HG02623 (cell line): ENCODE data around the gene MAP6D1.

Source experiments
- ATAC-seq: cut with Tn5 transposase; IDR thresholded peaks from one replicate; pipeline ENCODE4 v1.9.1; 2021; ENCODE audit warnings: moderate library complexity; ENCODE audit not compliant: unreplicated experiment

Gene MAP6D1

GRCh38 chr3:183825456-183826161 is at the start of gene MAP6D1:
Gene MAP6D1 (minus strand): TSS chr3:183825577. CDS start chr3:183825547, 30 bp downstream.
- peak; percentile 43 for ATAC-seq

DNA sequence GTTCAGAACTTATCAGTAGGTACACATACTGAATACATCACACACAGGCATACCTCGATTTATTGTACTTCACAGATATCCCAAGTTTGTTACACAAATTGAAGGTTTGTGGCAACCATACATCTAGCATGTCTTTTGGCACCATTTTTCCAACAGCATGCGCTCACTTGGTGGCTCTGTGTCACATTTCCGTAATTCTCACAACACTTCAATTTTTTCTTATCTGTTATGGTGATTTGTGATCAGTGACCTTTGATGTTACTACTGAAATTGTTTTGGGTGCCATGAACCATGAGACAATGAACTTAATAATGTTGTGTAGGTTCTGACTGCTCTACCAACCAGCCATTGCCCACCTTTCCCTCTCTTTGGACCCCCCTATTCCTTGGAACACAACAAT is 48.5 kb upstream of the MAP6D1 start:
- ATAC-seq: no peak

DNA sequence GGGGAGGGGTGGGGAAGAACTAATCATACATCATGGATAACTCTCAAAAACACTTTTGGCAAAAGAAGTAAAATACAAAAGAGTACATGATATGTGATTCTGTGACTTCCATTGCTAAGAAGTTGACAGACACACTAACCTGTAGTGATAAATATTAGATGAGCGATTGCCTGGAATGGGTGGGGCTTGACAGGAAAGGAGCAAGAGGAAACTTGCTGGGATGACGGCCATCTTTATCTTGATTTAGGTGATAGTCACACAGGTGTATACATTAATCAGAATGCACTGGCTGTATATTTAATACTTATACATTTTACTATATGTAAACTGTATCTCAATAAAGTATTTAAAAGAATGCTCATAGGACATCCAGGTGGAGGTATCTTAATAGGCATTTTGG is 46.2 kb upstream of the MAP6D1 start:
- no peak for ATAC-seq

- ATAC-seq: no peak
Observed at GRCh38 chr3:183870563-183870962, 45.2 kb upstream of the MAP6D1 start.

DNA sequence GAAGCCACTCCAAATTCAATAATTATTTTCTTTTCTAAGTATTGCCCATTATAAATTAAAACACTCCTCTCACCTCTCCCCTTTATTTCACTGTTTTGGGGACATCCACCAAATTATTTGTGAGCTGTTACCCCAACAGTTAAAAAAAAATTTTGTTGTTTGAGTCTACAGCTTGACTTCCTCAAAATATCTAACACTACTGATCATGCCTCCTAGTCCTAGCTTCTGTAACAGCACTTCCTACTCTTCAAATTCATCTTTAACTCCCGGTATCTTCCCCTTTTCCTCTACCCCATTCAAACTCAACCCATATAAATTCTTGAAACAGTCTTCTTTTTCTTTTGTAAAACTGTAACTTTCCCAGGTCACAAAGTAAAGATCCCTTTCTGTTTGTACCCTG is 43.4 kb upstream of the MAP6D1 start:
- no peak for ATAC-seq

GRCh38 chr3:183862610-183863009 is 37.2 kb upstream of the MAP6D1 start:
- ATAC-seq: no peak

DNA sequence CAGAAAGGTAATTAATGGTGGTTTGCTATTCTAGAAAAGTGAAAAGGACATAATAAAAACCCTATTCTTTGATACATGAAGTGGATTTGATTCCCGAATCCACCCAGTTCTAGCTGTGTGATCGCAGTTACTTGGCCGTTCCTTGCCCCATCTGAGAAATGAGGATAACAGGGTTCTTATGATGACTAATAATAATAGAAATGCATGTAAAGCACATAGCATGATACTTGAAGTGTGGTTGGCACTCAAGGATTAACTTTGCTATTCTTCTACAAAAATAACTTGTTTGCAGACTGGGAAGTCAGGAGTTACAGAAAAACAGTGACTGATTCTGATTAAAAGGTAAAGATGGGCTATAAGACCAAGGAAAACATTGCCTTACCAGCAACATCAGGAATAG is 32.5 kb upstream of the MAP6D1 start:
- ATAC-seq: no peak

DNA sequence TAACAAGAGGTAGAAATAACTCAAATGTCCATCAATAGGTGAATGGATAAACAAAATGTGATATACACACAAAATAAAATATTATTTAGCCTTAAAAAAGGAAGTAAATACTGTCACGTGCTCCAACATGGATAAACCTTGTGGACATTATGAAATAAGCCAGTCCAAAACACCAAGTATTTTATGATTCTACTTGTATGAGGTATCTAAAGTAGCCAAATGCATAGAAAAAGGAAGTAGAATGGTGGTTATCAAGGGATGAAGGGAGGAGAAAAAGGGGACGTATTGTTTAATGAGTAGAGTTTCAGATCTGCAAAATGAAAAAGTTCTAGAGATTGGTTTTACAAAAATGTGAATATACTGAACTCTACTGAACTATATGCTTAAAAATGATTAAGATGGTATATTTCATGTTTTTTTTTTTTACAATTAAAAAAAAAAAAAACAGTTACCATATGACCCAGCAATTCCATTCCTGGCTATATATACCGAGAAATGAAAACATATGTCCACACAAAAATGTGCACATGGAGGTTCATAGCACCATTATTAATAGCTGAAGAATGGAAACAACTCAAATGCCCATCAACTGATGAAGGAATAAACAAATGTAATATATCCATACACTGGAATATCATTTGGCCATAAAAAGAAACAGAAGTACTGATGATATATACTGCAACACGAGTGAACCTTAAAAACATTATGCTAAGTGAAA is 29.1 kb upstream of the MAP6D1 start:
- ATAC-seq: no peak

- no peak for ATAC-seq
Observed at GRCh38 chr3:183845608-183846288, 20.4 kb upstream of the MAP6D1 start.

- no peak for ATAC-seq
Observed at GRCh38 chr3:183845090-183845489, 19.7 kb upstream of the MAP6D1 start.

- no peak for ATAC-seq
Observed at GRCh38 chr3:183844606-183845005, 19.2 kb upstream of the MAP6D1 start.

- no peak for ATAC-seq
Observed at GRCh38 chr3:183839751-183840150, 14.4 kb upstream of the MAP6D1 start.

DNA sequence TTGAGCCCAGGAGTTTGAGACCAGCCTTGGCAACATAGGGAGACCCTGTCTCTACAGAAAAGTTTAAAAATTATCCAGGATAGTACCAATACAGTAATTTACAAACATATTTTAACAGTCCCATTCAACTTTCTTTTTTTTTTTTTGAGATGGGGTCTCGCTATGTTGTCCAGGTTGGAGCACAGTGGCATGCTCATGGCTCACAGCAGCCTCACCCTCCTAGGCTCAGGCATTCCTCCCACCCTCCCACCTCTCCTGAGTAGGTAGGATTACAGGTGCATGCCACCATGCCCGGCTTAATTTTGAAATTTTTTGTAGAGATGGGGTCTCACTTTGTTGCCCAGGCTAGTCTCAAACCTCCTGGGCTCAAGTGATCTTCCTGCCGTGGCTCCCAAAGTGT is 12.5 kb upstream of the MAP6D1 start:
- ATAC-seq: no peak

- ATAC-seq: no peak
Observed at GRCh38 chr3:183837390-183837789, 12.0 kb upstream of the MAP6D1 start.

DNA sequence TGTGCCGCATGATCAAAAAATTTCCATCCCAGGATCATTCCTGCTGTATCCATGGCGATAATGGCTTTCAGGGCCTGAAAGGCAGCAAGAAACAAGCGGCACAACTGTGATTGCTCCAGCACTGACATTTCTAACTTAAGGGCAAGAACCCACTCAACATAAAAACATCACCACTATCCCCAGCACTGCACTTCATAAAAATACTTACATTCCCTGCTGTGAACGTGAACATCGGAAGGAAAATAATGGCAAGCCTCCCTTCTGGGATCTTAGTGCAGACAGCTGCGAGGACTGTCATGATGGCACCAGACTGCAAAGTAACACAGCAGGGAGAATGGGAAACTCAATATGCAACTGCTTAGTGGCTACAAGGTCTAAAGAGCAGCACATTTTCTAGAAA is 8.1 kb upstream of the MAP6D1 start:
- ATAC-seq: no peak

DNA sequence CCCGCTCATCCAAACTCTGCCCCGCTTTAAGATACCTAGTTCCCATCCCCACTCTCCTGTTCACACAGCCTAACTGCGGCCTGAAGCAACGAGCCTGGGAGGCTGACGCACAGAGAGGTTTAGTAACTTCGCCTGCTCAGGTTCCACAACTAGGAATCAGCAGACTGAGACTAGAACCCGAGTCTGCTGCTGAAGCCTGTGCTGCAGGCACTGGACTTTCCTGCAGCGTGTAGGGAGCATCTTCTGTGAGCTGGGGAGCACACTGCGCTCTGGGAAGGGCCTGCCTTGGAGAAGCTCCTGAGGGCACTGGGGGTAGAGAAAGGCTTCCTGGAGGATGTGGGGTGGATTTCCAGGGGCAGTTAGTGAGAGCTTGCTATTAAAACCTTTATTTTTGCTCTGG is 4.8 kb upstream of the MAP6D1 start:
- no peak for ATAC-seq

DNA sequence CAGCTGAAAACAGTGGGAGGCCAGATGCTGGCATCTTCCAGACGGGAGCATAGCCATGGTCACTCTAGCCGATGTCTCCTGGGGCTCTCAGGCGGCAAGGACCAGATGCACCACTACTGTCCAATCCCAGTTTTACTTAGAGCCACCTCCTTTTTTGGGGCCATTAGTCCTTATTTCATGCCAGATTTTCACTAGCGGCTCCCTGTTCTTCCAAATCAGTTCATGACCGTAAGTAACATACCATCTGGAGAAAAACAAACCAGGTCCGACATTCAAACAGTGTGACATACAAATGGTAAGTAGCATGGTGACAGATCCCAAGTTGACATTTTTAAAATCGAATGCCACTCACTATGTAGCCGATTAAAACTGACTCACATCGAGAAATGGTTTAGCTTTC is 4.1 kb upstream of the MAP6D1 start:
- no peak for ATAC-seq

- no peak for ATAC-seq
Observed at GRCh38 chr3:183828538-183828870, 3.1 kb upstream of the MAP6D1 start.

DNA sequence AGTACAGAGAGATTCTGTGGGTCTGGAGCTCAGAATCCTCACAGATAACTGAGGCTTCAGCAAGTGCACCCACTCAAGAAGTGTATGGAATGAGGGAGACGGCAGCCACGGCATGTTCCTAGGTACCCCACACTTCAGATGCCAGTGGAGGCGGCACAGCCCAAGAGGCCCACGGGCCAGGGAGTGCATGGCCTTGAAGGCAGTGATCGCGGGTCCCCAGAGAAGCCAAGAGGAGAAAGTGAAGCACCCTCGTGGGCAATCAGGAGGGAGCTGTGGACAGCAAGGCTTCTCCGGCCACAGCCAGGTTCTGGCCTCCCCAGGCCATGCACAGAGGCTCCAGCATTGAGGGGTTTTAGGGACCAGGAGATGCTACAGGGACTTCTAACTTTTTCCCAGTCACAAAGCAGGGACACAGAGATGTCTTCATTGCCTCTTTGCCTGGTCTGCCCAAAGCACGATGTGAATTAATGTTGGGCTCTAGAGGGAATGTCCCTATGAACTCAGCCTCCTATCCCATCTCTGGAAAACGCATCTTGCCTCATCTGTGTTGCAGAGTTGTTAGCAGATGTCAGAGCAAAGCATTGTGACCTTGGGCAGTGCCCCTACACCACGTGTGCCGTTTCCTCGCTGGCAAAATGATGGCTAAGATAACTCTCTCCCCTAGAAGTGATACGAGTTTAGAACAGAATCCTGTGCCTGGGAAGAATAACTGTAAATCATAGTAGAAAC is 2.6 kb upstream of the MAP6D1 start:
- ATAC-seq: no peak

GRCh38 chr3:183826448-183827250 is 1.3 kb upstream of the MAP6D1 start:
- ATAC-seq: no peak
